Measurements from ENCODE around the gene FOSL2.

Gene FOSL2

GRCh38 chr2:28449488-28450395, 57.1 kb downstream of the FOSL2 start:
- H3K4me3 ChIP-seq (ENCODE audit: low read length) = no peak overlapping the region
- 74% methylated on average over 17 of the region's 17 CpGs for WGBS
- no peak overlapping the region for H3K9ac ChIP-seq (ENCODE audit: low read depth, low read length)
- no peaks in the 10 kb centered on the region for H3K27me3 ChIP-seq (ENCODE audit: insufficient read depth, low read length)
- no peaks in the 10 kb centered on the region for H3K9me3 ChIP-seq (ENCODE audit: insufficient read depth, low read depth, low read length)
- no peak overlapping the region for H3K27ac ChIP-seq (ENCODE audit: low read depth, low read length)
- H3K36me3 ChIP-seq (ENCODE audit: insufficient read depth, low read length) = no peaks in the 10 kb centered on the region
- no peaks in the 10 kb centered on the region for H3K4me1 ChIP-seq (ENCODE audit: insufficient read depth, low read length)

GRCh38 chr2:28450901-28451565, 58.4 kb downstream of the FOSL2 start:
- H3K4me3 ChIP-seq (ENCODE audit: low read length) = no peak overlapping the region
- H3K9ac ChIP-seq (ENCODE audit: low read depth, low read length) = no peak overlapping the region
- WGBS = 94% methylated on average over 15 of the region's 15 CpGs
- no peaks in the 10 kb centered on the region for H3K36me3 ChIP-seq (ENCODE audit: insufficient read depth, low read length)
- H3K4me1 ChIP-seq (ENCODE audit: insufficient read depth, low read length) = no peaks in the 10 kb centered on the region
- H3K27ac ChIP-seq (ENCODE audit: low read depth, low read length) = no peak overlapping the region
- no peaks in the 10 kb centered on the region for H3K9me3 ChIP-seq (ENCODE audit: insufficient read depth, low read depth, low read length)
- no peaks in the 10 kb centered on the region for H3K27me3 ChIP-seq (ENCODE audit: insufficient read depth, low read length)

- H3K4me1 ChIP-seq (ENCODE audit: insufficient read depth, low read length) = no peaks in the 10 kb centered on the region
- H3K27me3 ChIP-seq (ENCODE audit: insufficient read depth, low read length) = no peaks in the 10 kb centered on the region
- WGBS = 77% methylated on average over 17 of the region's 19 CpGs
- no peaks in the 10 kb centered on the region for H3K36me3 ChIP-seq (ENCODE audit: insufficient read depth, low read length)
- H3K27ac ChIP-seq (ENCODE audit: low read depth, low read length) = no peak overlapping the region
- H3K4me3 ChIP-seq (ENCODE audit: low read length) = no peak overlapping the region
- no peak overlapping the region for H3K9ac ChIP-seq (ENCODE audit: low read depth, low read length)
- no peaks in the 10 kb centered on the region for H3K9me3 ChIP-seq (ENCODE audit: insufficient read depth, low read depth, low read length)
These were observed 59.3 kb downstream of the FOSL2 start for GRCh38 chr2:28451793-28452533.

GRCh38 chr2:28452534-28453081, 60.0 kb downstream of the FOSL2 start:
- Histone ChIP-seq H3K4me3 (ENCODE audit: low read length) (no peak overlapping the region), H3K27me3 (ENCODE audit: insufficient read depth, low read length) (no peaks in the 10 kb centered on the region), H3K9ac (ENCODE audit: low read depth, low read length) (no peak overlapping the region), H3K4me1 (ENCODE audit: insufficient read depth, low read length) (no peaks in the 10 kb centered on the region), H3K36me3 (ENCODE audit: insufficient read depth, low read length) (no peaks in the 10 kb centered on the region), H3K9me3 (ENCODE audit: insufficient read depth, low read depth, low read length) (no peaks in the 10 kb centered on the region), H3K27ac (ENCODE audit: low read depth, low read length) (no peak overlapping the region)
- 46% methylated on average over 7 of the region's 7 CpGs for WGBS

GRCh38 chr2:28453396-28453795, 60.7 kb downstream of the FOSL2 start:
- H3K4me1 ChIP-seq (ENCODE audit: insufficient read depth, low read length) = no peaks in the 10 kb centered on the region
- no peaks in the 10 kb centered on the region for H3K27me3 ChIP-seq (ENCODE audit: insufficient read depth, low read length)
- 93% methylated on average over 8 of the region's 8 CpGs for WGBS
- no peaks in the 10 kb centered on the region for H3K36me3 ChIP-seq (ENCODE audit: insufficient read depth, low read length)
- no peak overlapping the region for H3K9ac ChIP-seq (ENCODE audit: low read depth, low read length)
- no peaks in the 10 kb centered on the region for H3K9me3 ChIP-seq (ENCODE audit: insufficient read depth, low read depth, low read length)
- no peak overlapping the region for H3K4me3 ChIP-seq (ENCODE audit: low read length)
- H3K27ac ChIP-seq (ENCODE audit: low read depth, low read length) = no peak overlapping the region

- Histone ChIP-seq H3K9me3 (ENCODE audit: insufficient read depth, low read depth, low read length) (no peaks in the 10 kb centered on the region), H3K27me3 (ENCODE audit: insufficient read depth, low read length) (no peaks in the 10 kb centered on the region), H3K27ac (ENCODE audit: low read depth, low read length) (no peak overlapping the region), H3K9ac (ENCODE audit: low read depth, low read length) (no peak overlapping the region), H3K36me3 (ENCODE audit: insufficient read depth, low read length) (no peaks in the 10 kb centered on the region), H3K4me3 (ENCODE audit: low read length) (no peak overlapping the region), H3K4me1 (ENCODE audit: insufficient read depth, low read length) (no peaks in the 10 kb centered on the region)
- WGBS = 91% methylated on average over 14 of the region's 14 CpGs
These were observed 61.6 kb downstream of the FOSL2 start for GRCh38 chr2:28454016-28454930.

- no peaks in the 10 kb centered on the region for H3K4me1 ChIP-seq (ENCODE audit: insufficient read depth, low read length)
- WGBS = 93% methylated on average over 10 of the region's 10 CpGs
- H3K27ac ChIP-seq (ENCODE audit: low read depth, low read length) = no peak overlapping the region
- 0 out of 2 replicates have a peak, but pooled peaks cover 3% of the 10 kb centered on the region for H3K9me3 ChIP-seq (ENCODE audit: insufficient read depth, low read depth, low read length)
- no peaks in the 10 kb centered on the region for H3K36me3 ChIP-seq (ENCODE audit: insufficient read depth, low read length)
- no peak overlapping the region for H3K4me3 ChIP-seq (ENCODE audit: low read length)
- no peaks in the 10 kb centered on the region for H3K27me3 ChIP-seq (ENCODE audit: insufficient read depth, low read length)
- H3K9ac ChIP-seq (ENCODE audit: low read depth, low read length) = no peak overlapping the region
These were observed 64.6 kb downstream of the FOSL2 start for GRCh38 chr2:28457237-28457636.

GRCh38 chr2:28461056-28461455, 68.4 kb downstream of the FOSL2 start:
- H3K4me1 ChIP-seq (ENCODE audit: insufficient read depth, low read length) = no peaks in the 10 kb centered on the region
- WGBS = 86% methylated on average over 2 of the region's 2 CpGs
- no peak overlapping the region for H3K27ac ChIP-seq (ENCODE audit: low read depth, low read length)
- no peaks in the 10 kb centered on the region for H3K36me3 ChIP-seq (ENCODE audit: insufficient read depth, low read length)
- no peak overlapping the region for H3K4me3 ChIP-seq (ENCODE audit: low read length)
- H3K9ac ChIP-seq (ENCODE audit: low read depth, low read length) = no peak overlapping the region
- H3K27me3 ChIP-seq (ENCODE audit: insufficient read depth, low read length) = no peaks in the 10 kb centered on the region; the same call in 1 of the 2 replicates
- peaks cover 9% of the 10 kb centered on the region; the same call in 1 of the 2 replicates for H3K9me3 ChIP-seq (ENCODE audit: insufficient read depth, low read depth, low read length)

GRCh38 chr2:28462122-28462521, 69.5 kb downstream of the FOSL2 start:
- no peaks in the 10 kb centered on the region; the same call in 1 of the 2 replicates for H3K27me3 ChIP-seq (ENCODE audit: insufficient read depth, low read length)
- no peak overlapping the region for H3K27ac ChIP-seq (ENCODE audit: low read depth, low read length)
- no peaks in the 10 kb centered on the region for H3K36me3 ChIP-seq (ENCODE audit: insufficient read depth, low read length)
- no peaks in the 10 kb centered on the region for H3K4me1 ChIP-seq (ENCODE audit: insufficient read depth, low read length)
- no peak overlapping the region for H3K4me3 ChIP-seq (ENCODE audit: low read length)
- H3K9ac ChIP-seq (ENCODE audit: low read depth, low read length) = no peak overlapping the region
- H3K9me3 ChIP-seq (ENCODE audit: insufficient read depth, low read depth, low read length) = peaks cover 9% of the 10 kb centered on the region; the same call in 1 of the 2 replicates

GRCh38 chr2:28463211-28463816, 70.7 kb downstream of the FOSL2 start:
- no peak overlapping the region for H3K4me3 ChIP-seq (ENCODE audit: low read length)
- WGBS = 77% methylated on average over 6 of the region's 6 CpGs
- H3K36me3 ChIP-seq (ENCODE audit: insufficient read depth, low read length) = no peaks in the 10 kb centered on the region
- H3K9ac ChIP-seq (ENCODE audit: low read depth, low read length) = no peak overlapping the region
- no peak overlapping the region for H3K27ac ChIP-seq (ENCODE audit: low read depth, low read length)
- H3K4me1 ChIP-seq (ENCODE audit: insufficient read depth, low read length) = no peaks in the 10 kb centered on the region
- H3K27me3 ChIP-seq (ENCODE audit: insufficient read depth, low read length) = no peaks in the 10 kb centered on the region; the same call in 1 of the 2 replicates
- H3K9me3 ChIP-seq (ENCODE audit: insufficient read depth, low read depth, low read length) = peaks cover 9% of the 10 kb centered on the region; the same call in 1 of the 2 replicates
